Kidney epithelial cell (primary cell): ENCODE data around the gene SUMO3. TPM values are rescaled to one million over a fixed set of nuclear protein-coding genes. Genes with fewer than 3 reads are reported as not detected.
A peak's percentile ranks its signal among the peaks of the same experiment; 100 is the strongest.

Source experiments
- DNase-seq: peaks from one replicate; pipeline ENCODE4 v3.0.0-alpha.2; 2010; ENCODE audit warnings: low read depth
- H3K27me3 ChIP-seq: 2 replicates; pipeline ENCODE4 v1.6.0; 2011; ENCODE audit warnings: low read length; ENCODE audit not compliant: control insufficient read depth, insufficient read depth
- H3K36me3 ChIP-seq: 2 replicates; pipeline ENCODE4 v1.5.1; 2011; ENCODE audit warnings: low read length; ENCODE audit not compliant: control insufficient read depth, insufficient read depth
- H3K4me3 ChIP-seq: 2 replicates; pipeline ENCODE4 v1.5.1; 2011; ENCODE audit warnings: low read depth, mild to moderate bottlenecking, control low read depth, low read length
- total RNA-seq: library from RNA; depleted of rRNA; stranded (reverse); fragments of >200 nt; gene quantifications from 2 replicates; pipeline ENCODE4 v1.2.3, GENCODE V29; 2015
- TF ChIP-seq, protein P1 (sequence below): IDR thresholded peaks from 2 replicates; pipeline ENCODE4 v1.5.1; 2011; ENCODE audit warnings: mild to moderate bottlenecking, moderate library complexity, low read length, control low read depth, inconsistent platforms; ENCODE audit not compliant: insufficient read depth, poor library complexity, severe bottlenecking

Gene SUMO3
- total RNA-seq, 1 donor from 2014 or later, result 61.7 TPM

DNA sequence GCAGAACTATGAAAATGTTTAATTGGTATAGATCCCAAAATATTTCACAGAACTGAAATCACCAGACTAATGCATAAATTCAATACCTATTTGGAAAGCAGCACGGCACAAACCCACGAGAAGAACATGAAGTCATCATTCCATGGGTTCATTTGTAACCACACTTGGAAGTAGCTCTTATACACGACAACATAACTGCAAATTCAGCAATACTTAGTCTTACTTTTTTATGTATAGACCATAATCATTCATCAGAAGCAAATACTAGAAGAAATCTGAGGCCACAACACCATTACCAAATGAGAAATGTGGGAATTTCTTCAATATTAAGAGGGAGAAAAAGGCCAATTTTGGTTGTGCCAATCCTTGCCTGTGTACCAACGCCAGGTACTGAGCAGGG, 12.0 kb downstream of the SUMO3 start:
- TF ChIP-seq, protein P1, sequence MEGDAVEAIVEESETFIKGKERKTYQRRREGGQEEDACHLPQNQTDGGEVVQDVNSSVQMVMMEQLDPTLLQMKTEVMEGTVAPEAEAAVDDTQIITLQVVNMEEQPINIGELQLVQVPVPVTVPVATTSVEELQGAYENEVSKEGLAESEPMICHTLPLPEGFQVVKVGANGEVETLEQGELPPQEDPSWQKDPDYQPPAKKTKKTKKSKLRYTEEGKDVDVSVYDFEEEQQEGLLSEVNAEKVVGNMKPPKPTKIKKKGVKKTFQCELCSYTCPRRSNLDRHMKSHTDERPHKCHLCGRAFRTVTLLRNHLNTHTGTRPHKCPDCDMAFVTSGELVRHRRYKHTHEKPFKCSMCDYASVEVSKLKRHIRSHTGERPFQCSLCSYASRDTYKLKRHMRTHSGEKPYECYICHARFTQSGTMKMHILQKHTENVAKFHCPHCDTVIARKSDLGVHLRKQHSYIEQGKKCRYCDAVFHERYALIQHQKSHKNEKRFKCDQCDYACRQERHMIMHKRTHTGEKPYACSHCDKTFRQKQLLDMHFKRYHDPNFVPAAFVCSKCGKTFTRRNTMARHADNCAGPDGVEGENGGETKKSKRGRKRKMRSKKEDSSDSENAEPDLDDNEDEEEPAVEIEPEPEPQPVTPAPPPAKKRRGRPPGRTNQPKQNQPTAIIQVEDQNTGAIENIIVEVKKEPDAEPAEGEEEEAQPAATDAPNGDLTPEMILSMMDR, result no peak
- Histone ChIP-seq H3K27me3 (no peaks in the 10 kb centered on the region), H3K4me3 (no peak overlapping the region), H3K36me3 (no peaks in the 10 kb centered on the region)
- DNase-seq, result no peak

- no peaks in the 10 kb centered on the region for H3K36me3 ChIP-seq
- H3K4me3 ChIP-seq, result no peak overlapping the region
- DNase-seq, result no peak
- TF ChIP-seq, protein P1, result no peak
- no peaks in the 10 kb centered on the region for H3K27me3 ChIP-seq
Measured at GRCh38 chr21:44805226-44805625, 12.6 kb downstream of the SUMO3 start.

GRCh38 chr21:44804762-44805161, 13.1 kb downstream of the SUMO3 start:
- H3K4me3 ChIP-seq, result no peak overlapping the region

DNA sequence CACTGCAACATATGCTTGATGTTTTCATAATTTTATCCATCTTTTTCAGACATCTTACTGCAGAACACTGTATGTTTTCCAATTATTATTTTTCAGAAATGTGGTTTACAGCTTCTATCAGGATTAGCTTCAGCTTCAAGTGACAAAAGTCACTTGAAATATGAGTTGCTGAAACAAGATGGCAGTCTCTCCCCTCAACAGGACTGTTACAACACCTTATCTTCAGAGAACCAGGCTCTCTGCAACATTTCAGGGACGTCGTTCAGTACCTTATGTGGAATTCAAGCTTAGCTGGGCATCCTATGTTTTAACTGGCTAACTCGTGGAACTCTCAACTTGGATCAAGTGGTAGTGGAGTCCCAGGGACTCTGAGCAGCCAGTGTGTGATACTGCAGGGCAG, 14.2 kb downstream of the SUMO3 start:
- Histone ChIP-seq H3K27me3 (no peaks in the 10 kb centered on the region), H3K4me3 (no peak overlapping the region), H3K36me3 (no peaks in the 10 kb centered on the region)
- no peak for DNase-seq
- TF ChIP-seq, protein P1, result no peak

More at GRCh38 chr21:44804762-44805161, 13.1 kb downstream of the SUMO3 start:
- no peaks in the 10 kb centered on the region for H3K27me3 ChIP-seq
- TF ChIP-seq, protein P1, result no peak
- DNase-seq, result no peak
- no peaks in the 10 kb centered on the region for H3K36me3 ChIP-seq

- no peak for DNase-seq
- Histone ChIP-seq H3K27me3 (no peaks in the 10 kb centered on the region), H3K4me3 (peak overlapping the region; percentile 63), H3K36me3 (no peaks in the 10 kb centered on the region)
- TF ChIP-seq, protein P1, result no peak
Measured at GRCh38 chr21:44802396-44803153, 15.3 kb downstream of the SUMO3 start.
